CD4-positive, alpha-beta T cell treated with Interleukin-21 for 1 hour (primary cell): ENCODE results near the gene SNPH.
"Not testable (repeated sequence)": the region's sequence is repeated elsewhere in the genome, so short reads cannot be mapped to it uniquely, and the experiment has no call there.

Source experiments
- DNase-seq: peaks from one replicate; pipeline ENCODE4 v3.0.0-alpha.2; 2020

The SNPH gene

DNA sequence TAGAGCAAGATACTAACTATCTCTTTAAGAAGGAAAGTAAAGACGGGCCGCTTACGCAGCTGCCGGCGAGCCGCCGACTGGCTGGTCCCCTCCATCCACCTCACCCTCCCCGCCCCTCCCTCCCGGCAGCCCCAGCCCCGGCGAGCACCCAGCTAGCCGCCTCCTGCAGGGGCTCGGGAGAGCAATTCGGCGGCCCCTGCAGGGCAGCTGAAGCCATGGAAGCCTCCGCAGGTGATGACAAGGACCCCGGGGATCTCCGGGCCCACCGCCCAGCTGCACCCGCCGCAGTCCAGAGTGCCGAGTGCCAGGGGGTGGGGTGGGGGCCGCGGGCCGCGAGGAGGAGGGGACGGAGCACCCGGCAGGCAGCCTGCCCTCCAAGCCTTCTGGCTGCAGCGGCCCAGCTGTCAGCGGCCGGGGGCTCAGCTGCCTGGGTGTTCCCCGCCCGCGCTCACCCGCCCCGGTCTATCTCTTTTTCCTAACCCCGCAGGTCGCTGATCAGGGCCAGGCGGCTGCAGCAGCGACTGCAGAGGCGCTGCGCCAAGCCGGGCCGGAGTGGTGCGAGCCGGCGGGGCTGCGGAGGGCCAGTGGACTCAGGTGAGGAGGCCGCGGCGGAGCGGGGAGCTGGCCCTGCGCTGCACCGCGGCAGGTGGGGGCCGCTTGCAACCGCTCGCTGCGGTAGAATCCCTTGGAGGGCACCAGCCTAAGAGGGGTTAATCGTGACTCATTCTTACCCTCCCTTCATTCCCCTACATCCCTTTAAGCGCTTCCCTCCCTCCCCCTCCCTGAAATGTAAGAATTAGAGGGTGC is at the start of gene SNPH:
Gene SNPH, plus strand, starts transcription at position 128 of the 807 bp plus-strand sequence. CDS start 29,946 bp downstream, outside the sequence.
- DNase-seq, result peak; percentile 82

GRCh38 chr20:1216527-1217427 is 49.3 kb upstream of the SNPH start:
- not testable (repeated sequence) for DNase-seq

DNA sequence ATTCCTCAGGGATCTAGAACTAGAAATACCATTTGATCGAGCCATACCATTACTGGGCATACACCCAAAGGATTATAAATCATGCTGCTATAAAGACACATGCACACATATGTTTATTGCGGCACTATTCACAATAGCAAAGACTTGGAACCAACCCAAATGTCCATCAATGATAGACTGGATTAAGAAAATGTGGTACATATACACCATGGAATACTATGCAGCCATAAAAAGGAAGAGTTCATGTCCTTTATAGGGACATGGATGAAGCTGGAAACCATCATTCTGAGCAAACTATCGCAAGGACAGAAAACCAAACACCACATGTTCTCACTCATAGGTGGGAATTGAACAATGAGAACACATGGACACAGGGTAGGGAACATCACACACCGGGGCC is 43.3 kb upstream of the SNPH start:
- DNase-seq, result not testable (repeated sequence)

DNA sequence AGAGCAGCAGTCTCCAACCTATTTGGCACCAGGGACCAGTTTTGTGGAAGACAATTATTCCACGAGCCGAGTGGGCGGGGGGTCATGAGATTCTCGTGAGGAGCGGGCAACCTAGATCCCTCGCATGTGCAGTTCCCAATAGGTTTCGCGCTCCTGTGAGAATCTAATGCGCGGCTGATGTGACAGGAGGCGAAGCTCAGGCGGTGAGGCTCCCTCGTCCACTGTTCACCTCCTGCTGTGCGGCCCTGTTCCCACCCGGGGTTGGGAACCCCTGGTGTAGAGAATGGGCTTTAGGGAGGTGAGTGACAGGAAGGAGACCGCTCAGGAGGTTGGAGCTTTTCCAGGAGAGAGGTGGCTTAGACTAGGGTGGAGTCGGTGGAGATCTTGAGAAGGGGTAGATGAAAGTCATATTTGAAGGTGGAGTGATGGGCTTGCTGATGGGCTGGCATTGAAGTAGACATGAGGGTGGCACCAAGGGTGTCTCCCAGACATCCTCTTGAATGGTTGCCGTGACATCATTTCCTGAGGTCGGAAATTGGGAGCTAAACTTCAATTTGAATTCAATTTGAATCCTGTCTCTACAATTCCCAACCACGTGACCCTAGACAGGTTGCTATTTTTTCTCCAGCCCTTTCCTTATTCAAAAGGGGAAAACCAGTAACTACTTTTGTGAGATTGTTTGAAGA is 41.7 kb upstream of the SNPH start:
- no peak for DNase-seq

GRCh38 chr20:1225263-1225782 is 40.8 kb upstream of the SNPH start:
- DNase-seq, result no peak

- peak; percentile 79 for DNase-seq
Observed at GRCh38 chr20:1225783-1226654, 40.1 kb upstream of the SNPH start, which contains the start of gene RAD21L1. Gene RAD21L1, plus strand, starts transcription at chr20:1226044. Its CDS starts 2,410 bp downstream, at chr20:1228454.

DNA sequence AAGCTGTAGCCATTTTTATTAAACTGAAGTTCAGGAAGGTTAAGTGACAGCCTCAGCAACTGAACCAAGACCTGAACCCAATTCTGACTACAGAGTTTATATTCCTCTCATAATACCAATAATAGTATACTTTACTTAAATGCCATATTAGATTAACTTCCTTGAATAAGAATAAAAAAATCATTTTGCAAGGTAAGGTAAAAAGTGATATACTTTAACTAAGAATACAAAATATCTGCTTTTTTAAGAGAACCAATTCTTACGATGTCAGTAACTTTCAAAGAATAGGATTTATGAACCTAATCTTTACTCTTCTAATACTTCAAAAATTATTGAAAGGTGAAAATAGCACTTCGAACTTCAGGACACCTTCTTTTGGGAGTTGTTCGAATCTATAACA is 36.6 kb upstream of the SNPH start:
- no peak for DNase-seq

DNA sequence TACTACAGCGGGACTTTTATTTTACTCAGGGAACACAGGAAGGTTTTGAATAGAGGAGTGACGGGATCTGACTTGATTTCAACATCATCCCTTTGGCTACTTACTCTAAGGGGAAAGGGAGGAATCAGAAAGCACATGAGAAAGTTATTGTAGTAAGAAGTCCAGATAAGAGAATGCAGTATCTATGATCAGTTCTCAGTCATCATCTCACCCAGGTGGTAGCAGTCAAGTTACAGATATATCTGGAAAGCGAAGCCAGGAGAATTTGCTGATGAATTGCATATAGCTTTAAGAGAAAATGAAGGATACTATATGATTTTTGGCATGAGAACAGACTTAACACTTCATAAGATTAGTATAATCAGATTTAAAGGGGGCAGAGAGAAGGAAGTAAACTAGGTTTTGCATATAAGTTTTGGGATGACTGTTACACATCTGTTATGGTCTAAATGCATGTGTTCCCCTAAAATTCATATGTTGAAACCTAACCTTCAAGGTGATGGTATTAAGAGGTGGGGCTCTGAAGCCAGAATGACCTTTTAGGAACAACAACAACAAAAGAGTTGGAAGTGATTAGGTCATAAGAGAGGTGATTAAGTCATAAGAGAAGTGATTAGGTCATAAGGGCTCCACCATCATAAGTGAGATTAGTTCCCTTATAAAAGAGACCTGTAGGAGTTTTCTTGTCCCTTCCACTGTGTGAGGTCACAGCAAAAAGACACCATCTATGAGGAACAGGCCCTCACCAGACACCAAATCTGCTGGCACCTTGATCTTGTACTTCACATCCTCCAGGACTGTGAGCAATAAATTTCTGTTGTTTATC is 33.6 kb upstream of the SNPH start:
- no peak for DNase-seq

DNA sequence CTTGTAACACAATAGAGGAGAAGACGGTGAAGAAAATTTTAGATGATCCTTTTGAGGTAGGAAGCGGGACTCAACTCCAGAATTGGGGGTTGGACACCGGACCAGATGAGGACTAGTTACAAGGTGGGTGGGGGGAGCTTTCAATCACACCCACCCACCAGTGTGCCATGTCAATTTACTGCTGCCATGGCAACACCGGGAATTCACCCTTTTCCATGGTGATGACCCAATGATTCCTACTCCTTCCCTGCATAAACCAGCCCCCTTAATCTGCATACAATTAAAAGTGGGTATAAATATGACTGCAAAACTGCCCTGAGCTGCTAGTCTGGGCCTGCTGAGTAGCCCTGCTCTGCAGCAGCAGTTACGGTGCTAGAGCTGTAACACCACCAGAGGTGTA is 25.5 kb upstream of the SNPH start:
- DNase-seq, result no peak

GRCh38 chr20:1241456-1241855 is 24.6 kb upstream of the SNPH start:
- DNase-seq, result no peak

GRCh38 chr20:1242099-1242498 is 24.0 kb upstream of the SNPH start:
- DNase-seq, result no peak

DNA sequence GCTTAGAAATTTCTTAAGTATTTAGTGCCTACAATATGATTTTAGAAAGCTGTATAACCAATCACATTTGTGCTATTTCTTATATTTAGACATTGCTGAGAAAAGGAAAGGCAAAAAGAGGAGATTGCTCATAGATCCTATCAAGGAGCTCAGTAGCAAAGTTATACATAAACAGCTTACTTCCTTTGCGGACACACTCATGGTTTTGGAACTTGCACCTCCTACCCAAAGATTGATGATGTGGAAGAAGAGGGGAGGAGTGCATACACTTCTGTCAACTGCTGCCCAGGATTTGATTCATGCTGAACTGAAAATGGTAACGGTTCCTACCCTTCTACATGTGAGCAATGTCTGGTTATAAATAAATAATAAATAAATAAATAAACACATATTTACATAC is 23.6 kb upstream of the SNPH start:
- DNase-seq, result no peak

- DNase-seq, result no peak
Observed at GRCh38 chr20:1245578-1245977, 20.5 kb upstream of the SNPH start.

DNA sequence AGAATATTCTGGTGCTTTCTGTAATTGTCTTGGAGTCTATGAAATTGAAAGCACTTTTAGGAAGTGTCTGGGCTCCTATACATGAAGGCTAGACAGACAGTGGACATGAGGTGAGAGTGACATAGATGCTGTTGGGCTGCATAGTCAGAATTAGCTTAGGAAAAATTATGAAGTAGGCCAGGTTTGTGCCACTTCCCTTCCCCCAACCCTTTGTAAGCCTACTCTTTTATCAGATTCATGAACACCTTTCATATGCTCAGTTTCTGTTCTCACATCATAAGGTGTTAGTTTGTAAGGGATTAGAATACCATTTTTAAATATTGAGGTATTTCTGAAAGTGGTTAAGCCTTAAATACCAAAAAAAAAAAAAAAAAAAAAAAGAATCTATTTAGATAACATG is 18.4 kb upstream of the SNPH start:
- no peak for DNase-seq

- not testable (repeated sequence) for DNase-seq
Observed at GRCh38 chr20:1250282-1250681, 15.8 kb upstream of the SNPH start.

DNA sequence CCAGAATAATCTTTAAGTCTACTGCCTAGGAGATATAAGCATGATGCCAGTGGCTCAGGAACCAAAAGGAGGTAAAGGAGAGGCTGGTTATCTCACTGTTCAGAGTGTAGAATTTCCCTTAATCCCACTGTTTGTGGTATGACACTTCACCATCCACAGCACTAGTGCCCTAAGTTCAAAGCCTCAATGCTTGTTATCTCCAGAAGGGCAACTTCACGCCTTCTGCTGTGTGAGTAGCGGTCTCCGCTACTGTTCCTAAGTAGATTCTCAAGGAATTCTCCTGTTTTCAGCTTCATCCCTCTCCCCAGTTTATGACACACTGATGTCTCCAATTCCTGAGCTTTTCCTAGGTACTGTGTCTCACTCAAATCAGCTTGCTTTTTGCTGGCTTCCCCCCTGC is 13.7 kb upstream of the SNPH start:
- no peak for DNase-seq

GRCh38 chr20:1254254-1254653 is 11.8 kb upstream of the SNPH start:
- no peak for DNase-seq

GRCh38 chr20:1255675-1256074 is 10.4 kb upstream of the SNPH start:
- DNase-seq, result no peak

GRCh38 chr20:1263853-1264252 is 2.2 kb upstream of the SNPH start:
- no peak for DNase-seq

- DNase-seq, result no peak
Observed at GRCh38 chr20:1264727-1265126, 1.4 kb upstream of the SNPH start.
